ENCODE measurements around the gene DAGLB.

Gene DAGLB

GRCh38 chr7:6443372-6443941 is 4.3 kb downstream of the DAGLB start:
- no peak for DNase-seq
- Histone ChIP-seq H3K79me2 (ENCODE audit: low read length) (peaks cover 88% of the 10 kb centered on the region), H3K4me2 (ENCODE audit: low read depth, low read length) (no peak overlapping the region), H3K36me3 (replicated peaks; ENCODE audit: insufficient read depth, low read length) (peaks cover 11% of the 10 kb centered on the region), H3K27me3 (replicated peaks; ENCODE audit: insufficient read depth, low read length) (no peaks in the 10 kb centered on the region), H2AFZ (ENCODE audit: low read length) (no peak overlapping the region), H3K9ac (ENCODE audit: low read length) (no peak overlapping the region), H4K20me1 (ENCODE audit: insufficient read depth, low read length) (no peaks in the 10 kb centered on the region), H3K9me2 (replicated peaks; ENCODE audit: insufficient read depth, low read length) (no peaks in the 10 kb centered on the region), H3K27ac (ENCODE audit: low read length) (no peak overlapping the region), H3K9me3 (replicated peaks; ENCODE audit: insufficient read depth, low read length) (no peaks in the 10 kb centered on the region), H3K4me3 (ENCODE audit: low read length) (no peak overlapping the region), H3F3A (ENCODE audit: insufficient read depth, low read length) (peaks cover 19% of the 10 kb centered on the region), H3K4me1 (ENCODE audit: low read length) (peaks cover 11% of the 10 kb centered on the region)
- TF ChIP-seq CTCF (IDR thresholded peaks at IDR 0.05; ENCODE audit: low read length), result no peak
- no peak for TF ChIP-seq EZH2phosphoT487 (IDR thresholded peaks at IDR 0.05; ENCODE audit: low read length)
- no peak for TF ChIP-seq EZH2 (optimal IDR thresholded peaks at IDR 0.05; ENCODE audit: low read depth, low read length)

- TF ChIP-seq EZH2phosphoT487 (IDR thresholded peaks at IDR 0.05; ENCODE audit: low read length), result no peak
- TF ChIP-seq EZH2 (optimal IDR thresholded peaks at IDR 0.05; ENCODE audit: low read depth, low read length), result no peak
- no peak for TF ChIP-seq CTCF (IDR thresholded peaks at IDR 0.05; ENCODE audit: low read length)
- Histone ChIP-seq H3K79me2 (ENCODE audit: low read length) (peaks cover 91% of the 10 kb centered on the region), H3K27ac (ENCODE audit: low read length) (no peak overlapping the region)
These were observed 5.6 kb downstream of the DAGLB start for GRCh38 chr7:6442114-6442513.

GRCh38 chr7:6440381-6440780 is 7.4 kb downstream of the DAGLB start:
- Histone ChIP-seq H3K27me3 (replicated peaks; ENCODE audit: insufficient read depth, low read length) (no peaks in the 10 kb centered on the region), H3K4me1 (ENCODE audit: low read length) (peaks cover 33% of the 10 kb centered on the region), H4K20me1 (ENCODE audit: insufficient read depth, low read length) (no peaks in the 10 kb centered on the region), H3K36me3 (replicated peaks; ENCODE audit: insufficient read depth, low read length) (peaks cover 7% of the 10 kb centered on the region), H3K9me2 (replicated peaks; ENCODE audit: insufficient read depth, low read length) (no peaks in the 10 kb centered on the region), H2AFZ (ENCODE audit: low read length) (no peak overlapping the region), H3F3A (ENCODE audit: insufficient read depth, low read length) (peaks cover 40% of the 10 kb centered on the region), H3K9me3 (replicated peaks; ENCODE audit: insufficient read depth, low read length) (no peaks in the 10 kb centered on the region), H3K9ac (ENCODE audit: low read length) (no peak overlapping the region), H3K27ac (ENCODE audit: low read length) (no peak overlapping the region), H3K4me3 (ENCODE audit: low read length) (no peak overlapping the region), H3K4me2 (ENCODE audit: low read depth, low read length) (no peak overlapping the region), H3K79me2 (ENCODE audit: low read length) (peaks cover 77% of the 10 kb centered on the region)
- TF ChIP-seq EZH2phosphoT487 (IDR thresholded peaks at IDR 0.05; ENCODE audit: low read length) (no peak), CTCF (IDR thresholded peaks at IDR 0.05; ENCODE audit: low read length) (no peak), EZH2 (optimal IDR thresholded peaks at IDR 0.05; ENCODE audit: low read depth, low read length) (no peak)
- no peak for DNase-seq

More at GRCh38 chr7:6442114-6442513, 5.6 kb downstream of the DAGLB start:
- DNase-seq, result no peak
- H4K20me1 ChIP-seq (ENCODE audit: insufficient read depth, low read length), result no peaks in the 10 kb centered on the region
- no peak overlapping the region for H2AFZ ChIP-seq (ENCODE audit: low read length)
- no peaks in the 10 kb centered on the region for H3K9me2 ChIP-seq (replicated peaks; ENCODE audit: insufficient read depth, low read length)
- H3F3A ChIP-seq (ENCODE audit: insufficient read depth, low read length), result peaks cover 25% of the 10 kb centered on the region
- no peak overlapping the region for H3K4me2 ChIP-seq (ENCODE audit: low read depth, low read length)
- H3K9ac ChIP-seq (ENCODE audit: low read length), result no peak overlapping the region
- H3K9me3 ChIP-seq (replicated peaks; ENCODE audit: insufficient read depth, low read length), result no peaks in the 10 kb centered on the region
- H3K4me3 ChIP-seq (ENCODE audit: low read length), result no peak overlapping the region
- peaks cover 22% of the 10 kb centered on the region for H3K4me1 ChIP-seq (ENCODE audit: low read length)
- peaks cover 11% of the 10 kb centered on the region for H3K36me3 ChIP-seq (replicated peaks; ENCODE audit: insufficient read depth, low read length)
- H3K27me3 ChIP-seq (replicated peaks; ENCODE audit: insufficient read depth, low read length), result no peaks in the 10 kb centered on the region
